ENCODE data around the gene DNAJC1. TPM values are rescaled to one million over a fixed set of nuclear protein-coding genes. Genes with fewer than 3 reads are reported as not detected.

Gene DNAJC1
- total and polyA plus RNA-seq, 2 experiments from 2014 or later: 32.6 to 57.1 TPM

DNA sequence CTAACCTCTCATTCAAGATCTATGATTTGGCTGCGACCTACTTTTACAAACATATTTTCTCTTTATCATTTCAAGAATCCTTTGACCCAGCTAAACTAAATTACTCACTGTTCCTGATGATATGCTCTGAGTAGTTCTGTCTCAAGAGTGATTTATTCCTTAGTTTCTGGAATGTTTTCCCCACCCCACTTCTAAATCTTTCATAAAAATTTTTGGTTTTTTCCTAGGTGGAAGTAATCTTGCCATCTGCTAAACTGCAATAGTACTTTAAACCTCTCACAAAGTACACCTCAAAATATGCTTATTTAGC is 170.8 kb downstream of the DNAJC1 start:
- no peaks in the 10 kb centered on the region for H3K9me3 ChIP-seq (ENCODE audit: low read depth)
- no peak for DNase-seq (ENCODE audit: low read depth in 1 of 2, low spot score in 1 of 2)

DNA sequence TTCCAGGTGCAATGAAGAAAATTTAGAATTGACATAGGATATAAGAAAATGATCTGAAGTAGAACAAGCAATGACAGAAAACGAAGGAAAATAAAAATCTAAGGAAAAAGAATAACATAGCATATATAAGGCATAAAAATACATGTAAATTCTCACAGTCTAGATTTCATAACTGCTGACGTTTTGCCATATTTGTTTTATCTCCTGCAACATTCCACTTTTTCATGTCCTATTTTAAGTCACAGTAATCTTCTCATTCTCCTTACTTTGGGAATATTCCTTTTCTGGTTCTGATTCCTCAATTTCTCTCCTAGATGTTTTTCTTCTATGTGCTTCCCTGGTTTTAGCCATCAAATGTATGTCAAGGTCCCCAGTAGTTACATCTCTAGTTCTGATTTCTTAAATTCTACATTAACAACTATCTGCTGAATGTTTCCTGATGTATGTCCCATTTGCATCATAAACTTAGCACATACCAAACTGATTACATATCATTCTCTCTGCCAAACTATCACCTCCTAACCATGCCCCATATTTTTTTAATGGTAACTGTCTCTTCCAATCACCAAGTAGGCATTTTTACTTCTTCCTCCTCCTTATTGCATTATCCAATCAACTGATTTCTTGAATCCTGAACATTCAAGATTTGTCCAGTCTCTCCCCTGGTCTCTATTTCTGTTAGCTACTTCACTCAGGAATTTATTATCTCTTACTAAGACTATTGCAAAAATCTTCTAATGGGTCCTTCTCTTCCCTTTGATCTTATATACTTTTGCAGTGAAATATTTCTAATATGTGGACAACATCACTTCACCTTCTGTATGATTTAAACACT is 171.3 kb downstream of the DNAJC1 start:
- peak in 1 of 2 donors; percentile 84 for DNase-seq (ENCODE audit: low read depth in 1 of 2, low spot score in 1 of 2)
- no peaks in the 10 kb centered on the region for H3K9me3 ChIP-seq (ENCODE audit: low read depth)
- H3K27me3 ChIP-seq: no peaks in the 10 kb centered on the region
- H3K36me3 ChIP-seq: no peaks in the 10 kb centered on the region
- H3K27ac ChIP-seq: no peak overlapping the region
- H3K4me3 ChIP-seq: no peak overlapping the region
- no peaks in the 10 kb centered on the region for H3K4me1 ChIP-seq (ENCODE audit: low read depth)
- TF ChIP-seq, protein P1, sequence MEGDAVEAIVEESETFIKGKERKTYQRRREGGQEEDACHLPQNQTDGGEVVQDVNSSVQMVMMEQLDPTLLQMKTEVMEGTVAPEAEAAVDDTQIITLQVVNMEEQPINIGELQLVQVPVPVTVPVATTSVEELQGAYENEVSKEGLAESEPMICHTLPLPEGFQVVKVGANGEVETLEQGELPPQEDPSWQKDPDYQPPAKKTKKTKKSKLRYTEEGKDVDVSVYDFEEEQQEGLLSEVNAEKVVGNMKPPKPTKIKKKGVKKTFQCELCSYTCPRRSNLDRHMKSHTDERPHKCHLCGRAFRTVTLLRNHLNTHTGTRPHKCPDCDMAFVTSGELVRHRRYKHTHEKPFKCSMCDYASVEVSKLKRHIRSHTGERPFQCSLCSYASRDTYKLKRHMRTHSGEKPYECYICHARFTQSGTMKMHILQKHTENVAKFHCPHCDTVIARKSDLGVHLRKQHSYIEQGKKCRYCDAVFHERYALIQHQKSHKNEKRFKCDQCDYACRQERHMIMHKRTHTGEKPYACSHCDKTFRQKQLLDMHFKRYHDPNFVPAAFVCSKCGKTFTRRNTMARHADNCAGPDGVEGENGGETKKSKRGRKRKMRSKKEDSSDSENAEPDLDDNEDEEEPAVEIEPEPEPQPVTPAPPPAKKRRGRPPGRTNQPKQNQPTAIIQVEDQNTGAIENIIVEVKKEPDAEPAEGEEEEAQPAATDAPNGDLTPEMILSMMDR (IDR thresholded peaks at IDR 0.05; ENCODE audit: low read depth, low read length): no peak

More for the DNA sequence above, 170.8 kb downstream of the DNAJC1 start:
- no peak overlapping the region for H3K27ac ChIP-seq
- H3K36me3 ChIP-seq: no peaks in the 10 kb centered on the region
- TF ChIP-seq, protein P1 (IDR thresholded peaks at IDR 0.05; ENCODE audit: low read depth, low read length): no peak
- H3K27me3 ChIP-seq: no peaks in the 10 kb centered on the region
- H3K4me1 ChIP-seq (ENCODE audit: low read depth): no peaks in the 10 kb centered on the region
- H3K4me3 ChIP-seq: no peak overlapping the region

DNA sequence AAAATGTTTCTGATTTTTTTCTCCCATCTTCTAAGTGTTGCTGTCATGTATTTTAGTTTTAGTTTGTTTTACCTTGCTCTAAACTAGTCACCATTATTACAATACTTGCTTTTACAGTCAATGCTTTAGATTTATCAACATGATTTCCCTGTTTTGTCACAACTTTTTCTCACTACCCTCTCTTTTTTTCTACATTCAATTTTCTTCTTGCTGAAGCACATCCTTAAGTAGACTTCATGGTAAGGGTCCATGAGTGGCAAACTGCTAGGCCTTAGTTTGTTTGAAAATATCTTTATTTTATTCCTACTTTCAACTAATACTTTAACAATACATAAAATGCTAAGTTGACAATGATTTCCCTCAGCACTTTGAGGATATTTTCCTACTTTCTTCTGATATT is 173.5 kb downstream of the DNAJC1 start:
- H3K4me3 ChIP-seq: no peak overlapping the region
- DNase-seq (ENCODE audit: low read depth in 1 of 2, low spot score in 1 of 2): no peak
- H3K36me3 ChIP-seq: no peaks in the 10 kb centered on the region
- TF ChIP-seq, protein P1 (IDR thresholded peaks at IDR 0.05; ENCODE audit: low read depth, low read length): no peak
- H3K9me3 ChIP-seq (ENCODE audit: low read depth): no peaks in the 10 kb centered on the region
- H3K27ac ChIP-seq: no peak overlapping the region
- H3K4me1 ChIP-seq (ENCODE audit: low read depth): no peaks in the 10 kb centered on the region
- H3K27me3 ChIP-seq: no peaks in the 10 kb centered on the region

DNA sequence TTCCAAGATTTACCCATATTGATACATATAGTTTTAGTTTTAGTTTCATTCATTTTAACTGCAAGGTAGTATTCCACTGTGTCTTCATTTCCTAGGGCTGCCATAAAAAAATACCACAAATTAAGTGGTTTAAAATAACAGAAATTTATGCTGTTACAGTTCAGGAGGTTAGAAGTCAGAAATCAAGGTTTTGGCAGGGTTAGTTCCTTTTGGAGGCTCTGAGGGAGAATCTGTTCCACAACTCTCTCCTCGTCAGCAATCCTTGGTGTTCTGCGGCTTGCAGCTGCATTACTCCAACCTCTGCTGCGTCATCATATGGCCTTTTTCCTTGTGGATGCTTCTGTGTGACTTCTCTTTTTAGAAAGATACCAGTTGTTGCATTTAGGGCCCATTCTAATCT is 176.2 kb downstream of the DNAJC1 start:
- TF ChIP-seq, protein P1 (IDR thresholded peaks at IDR 0.05; ENCODE audit: low read depth, low read length): no peak

DNA sequence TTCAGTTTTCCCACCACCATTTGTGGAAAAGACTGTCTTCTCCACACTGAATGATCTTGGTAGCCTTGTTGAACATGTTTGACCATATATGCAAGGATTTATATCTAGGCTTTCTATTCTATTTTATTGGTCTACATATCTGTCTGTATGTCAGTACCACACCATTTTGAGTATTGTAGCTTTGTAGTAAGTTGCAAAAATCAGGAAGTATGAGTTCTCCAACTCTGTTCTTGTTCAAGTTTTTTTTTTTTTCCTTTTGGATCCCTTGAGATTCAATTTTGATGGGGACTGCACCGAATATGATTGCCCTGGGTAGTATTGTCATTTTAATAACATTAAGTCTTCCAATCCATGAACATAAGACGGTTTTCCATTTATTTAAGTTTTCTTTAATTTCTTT is 176.8 kb downstream of the DNAJC1 start:
- no peaks in the 10 kb centered on the region for H3K27me3 ChIP-seq
- H3K4me3 ChIP-seq: no peak overlapping the region

More for the DNA sequence above, 176.2 kb downstream of the DNAJC1 start:
- Histone ChIP-seq H3K4me1 (ENCODE audit: low read depth) (no peaks in the 10 kb centered on the region), H3K27me3 (no peaks in the 10 kb centered on the region), H3K4me3 (no peak overlapping the region), H3K27ac (no peak overlapping the region), H3K36me3 (no peaks in the 10 kb centered on the region), H3K9me3 (ENCODE audit: low read depth) (no peaks in the 10 kb centered on the region)
- DNase-seq (ENCODE audit: low read depth in 1 of 2, low spot score in 1 of 2): no peak

More for the DNA sequence above, 176.8 kb downstream of the DNAJC1 start:
- Histone ChIP-seq H3K9me3 (ENCODE audit: low read depth) (no peaks in the 10 kb centered on the region), H3K4me1 (ENCODE audit: low read depth) (no peaks in the 10 kb centered on the region), H3K36me3 (no peaks in the 10 kb centered on the region), H3K27ac (no peak overlapping the region)
- no peak for DNase-seq (ENCODE audit: low read depth in 1 of 2, low spot score in 1 of 2)
- TF ChIP-seq, protein P1 (IDR thresholded peaks at IDR 0.05; ENCODE audit: low read depth, low read length): no peak
